WTC11 (cell line): ENCODE results near the gene DBX1. TPM values are rescaled to one million over a fixed set of nuclear protein-coding genes. Genes with fewer than 3 reads are reported as not detected.

Source experiments
- ATAC-seq: fragments of 200-7000 bp; cut with Tn5 transposase; 2 replicates; pipeline ENCODE4 v1.10.0; 2021; ENCODE audit warnings: mild to moderate bottlenecking, moderate library complexity
- CTCF ChIA-PET: fragments of 300-600 bp; sonication (Branson Sonifier 250); formaldehyde crosslinking; loops from one replicate; lab custom pipeline; 2021; ENCODE audit warnings: antibody characterized with exemption; lab: Charles Lee
- POLR2A ChIA-PET: fragments of 350-600 bp; sonication (Branson Sonifier 250); formaldehyde crosslinking; loops from one replicate; lab custom pipeline; 2021; ENCODE audit warnings: antibody characterized with exemption; lab: Charles Lee
- DNase-seq: peaks from one replicate; pipeline ENCODE4 v3.0.0; 2021; ENCODE audit warnings: low spot score
- H3K27ac Mint-ChIP-seq: 2 replicates; pipeline ENCODE4 v1.8.0; 2021; ENCODE audit warnings: mixed read lengths
- H3K27me3 Mint-ChIP-seq: 2 replicates; pipeline ENCODE4 v1.8.0; 2021; ENCODE audit warnings: low read depth, mild to moderate bottlenecking, moderate library complexity, mixed read lengths
- H3K36me3 Mint-ChIP-seq: 2 replicates; pipeline ENCODE4 v1.8.0; 2021; ENCODE audit warnings: mixed read lengths
- H3K4me1 Mint-ChIP-seq: 2 replicates; pipeline ENCODE4 v1.8.0; 2022; ENCODE audit warnings: mixed read lengths
- H3K4me3 Mint-ChIP-seq: 2 replicates; pipeline ENCODE4 v1.8.0; 2021; ENCODE audit warnings: mild to moderate bottlenecking, moderate library complexity, mixed read lengths
- H3K9me3 Mint-ChIP-seq: 2 replicates; pipeline ENCODE4 v1.8.0; 2021; ENCODE audit warnings: mixed read lengths
- CREB1 ChIP-seq: sonication (generic); formaldehyde crosslinking; IDR thresholded peaks from 2 replicates; pipeline ENCODE4 v1.8.0; 2023; ENCODE audit warnings: mild to moderate bottlenecking, missing genetic modification reagents
- GRHL2 ChIP-seq: fragments of 250-450 bp; sonication (Bioruptor Pico); IDR thresholded peaks from 2 replicates; pipeline ENCODE4 v1.8.0; 2022; ENCODE audit warnings: mild to moderate bottlenecking, moderate library complexity; ENCODE audit not compliant: insufficient replicate concordance, severe bottlenecking
- KAT7 ChIP-seq: sonication (generic); formaldehyde crosslinking; IDR thresholded peaks from 2 replicates; pipeline ENCODE4 v1.8.1; 2023; ENCODE audit warnings: missing genetic modification reagents, mild to moderate bottlenecking, borderline replicate concordance
- NFE2L1 ChIP-seq: sonication (generic); formaldehyde crosslinking; IDR thresholded peaks from 2 replicates; pipeline ENCODE4 v1.8.1; 2023; ENCODE audit warnings: missing genetic modification reagents
- NR1H2 ChIP-seq: sonication (generic); formaldehyde crosslinking; IDR thresholded peaks from 2 replicates; pipeline ENCODE4 v1.9.0; 2021; ENCODE audit warnings: mild to moderate bottlenecking, moderate library complexity, missing genetic modification reagents
- RELA ChIP-seq: sonication (generic); formaldehyde crosslinking; IDR thresholded peaks from 2 replicates; pipeline ENCODE4 v1.8.1; 2022; ENCODE audit warnings: missing genetic modification reagents, mild to moderate bottlenecking, borderline replicate concordance
- SOX15 ChIP-seq: fragments of 250-450 bp; sonication (Bioruptor Pico); IDR thresholded peaks from 2 replicates; pipeline ENCODE4 v1.9.0; 2021; ENCODE audit warnings: mild to moderate bottlenecking
- SP1 ChIP-seq: sonication (generic); formaldehyde crosslinking; conservative IDR thresholded peaks from 2 replicates; pipeline ENCODE4 v1.8.1; 2022; ENCODE audit warnings: missing genetic modification reagents
- TCF7 ChIP-seq: sonication (generic); formaldehyde crosslinking; IDR thresholded peaks from 2 replicates; pipeline ENCODE4 v1.8.0; 2022; ENCODE audit warnings: mild to moderate bottlenecking, low read depth, missing genetic modification reagents, moderate library complexity
- TEAD4 ChIP-seq: sonication (generic); formaldehyde crosslinking; IDR thresholded peaks from 2 replicates; pipeline ENCODE4 v1.8.0; 2022; ENCODE audit warnings: mild to moderate bottlenecking, missing genetic modification reagents
- ZBTB21 ChIP-seq: sonication (generic); formaldehyde crosslinking; IDR thresholded peaks from 2 replicates; pipeline ENCODE4 v1.8.1; 2023; ENCODE audit warnings: mild to moderate bottlenecking, missing genetic modification reagents, borderline replicate concordance
- ZNF121 ChIP-seq: sonication (generic); formaldehyde crosslinking; IDR thresholded peaks from 2 replicates; pipeline ENCODE4 v1.8.0; 2023; ENCODE audit warnings: missing genetic modification reagents
- total RNA-seq: library from RNA; stranded (reverse); gene quantifications from 3 replicates; pipeline ENCODE4 v1.2.3, GENCODE V29; 2021
- TF ChIP-seq, protein P1 (sequence below): sonication (generic); formaldehyde crosslinking; IDR thresholded peaks from 2 replicates; pipeline ENCODE4 v1.8.0; 2022; ENCODE audit warnings: mild to moderate bottlenecking, missing genetic modification reagents
- TF ChIP-seq, protein P2 (sequence below): sonication (generic); formaldehyde crosslinking; conservative IDR thresholded peaks from 2 replicates; pipeline ENCODE4 v1.8.1; 2022; ENCODE audit warnings: mild to moderate bottlenecking, missing genetic modification reagents
- TF ChIP-seq, protein P3 (sequence below): fragments of 200-600 bp; IDR thresholded peaks from 2 replicates; pipeline ENCODE4 v1.8.0; 2022; ENCODE audit warnings: antibody characterized with exemption
- TF ChIP-seq, protein P4 (sequence below): fragments of 250-450 bp; sonication (Bioruptor Pico); conservative IDR thresholded peaks from 2 replicates; pipeline ENCODE4 v1.9.0; 2021; ENCODE audit warnings: mild to moderate bottlenecking

Gene DBX1
- total RNA-seq, 1 experiment from 2014 or later: 0.24 TPM

DNA sequence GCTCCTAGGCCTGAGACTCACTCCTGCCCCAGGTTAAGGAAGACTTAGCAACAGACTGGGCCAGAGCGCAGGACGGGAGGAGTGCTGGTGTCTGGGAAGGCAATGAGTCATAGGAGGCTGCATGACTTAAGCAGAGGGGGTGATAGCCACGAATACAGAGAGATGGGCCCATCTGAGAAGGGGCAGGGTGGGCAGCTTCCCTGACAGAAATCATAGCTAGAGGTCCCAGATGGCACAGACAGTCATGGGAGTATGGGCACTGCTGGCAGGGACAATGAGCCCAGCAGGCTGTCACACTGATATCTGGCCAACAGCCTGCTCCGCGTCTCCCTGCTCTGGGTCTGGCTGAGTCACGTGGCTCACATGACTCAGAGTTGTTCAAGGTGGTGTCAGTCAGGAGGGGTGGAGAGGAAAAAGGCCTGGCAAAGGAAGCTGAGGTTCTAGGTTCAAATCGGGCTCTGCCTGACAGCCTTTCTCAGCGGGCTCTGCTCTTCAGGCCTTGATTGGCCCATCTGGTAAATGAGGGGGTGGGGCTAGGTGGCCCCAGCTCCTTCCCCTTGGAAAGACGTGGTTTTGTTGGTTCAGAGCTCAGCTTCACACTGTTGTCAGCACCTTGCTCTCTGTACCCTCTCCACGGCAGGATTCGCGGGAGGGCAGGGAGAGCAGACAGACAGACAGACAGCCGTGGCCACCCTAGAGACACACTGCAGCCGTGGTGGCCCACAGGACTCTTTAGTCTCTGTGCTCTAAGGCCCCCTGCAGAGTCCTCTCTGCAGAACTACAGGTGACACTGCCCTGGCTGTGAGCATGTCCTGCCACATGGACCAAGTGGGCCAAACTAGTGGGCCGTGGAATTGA is 47.8 kb downstream of the DBX1 start:
- POLR2A ChIA-PET: no interaction called here

DNA sequence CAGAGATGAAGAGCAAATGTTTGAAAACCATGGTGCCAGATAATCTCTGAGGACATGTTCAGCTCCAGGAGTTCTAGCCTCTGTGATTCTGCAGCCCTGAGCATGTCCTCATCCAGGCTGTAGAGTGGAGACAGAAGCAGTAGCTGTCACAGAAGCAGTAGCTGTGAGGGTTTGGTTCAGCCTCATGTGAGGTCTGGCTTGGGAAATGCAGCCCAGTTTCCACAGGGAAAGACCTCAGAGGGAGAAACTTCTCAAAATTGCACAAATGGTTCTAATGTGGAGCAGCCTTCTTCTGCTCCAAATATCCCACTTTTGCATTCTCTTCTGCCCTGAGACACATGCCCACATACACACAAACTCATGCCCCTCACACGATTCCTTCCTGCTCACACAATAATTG is 48.4 kb downstream of the DBX1 start:
- TF ChIP-seq CREB1 (CRISPR knock-in tag): no peak
- H3K36me3 Mint-ChIP-seq: peaks cover 35% of the 10 kb centered on the region
- no peak overlapping the region for H3K4me3 Mint-ChIP-seq
- ChIA-PET POLR2A (no interaction called here), CTCF (interaction anchor here (1.6 to 1.8 kb wide), 2 partner anchors 16 to 21 kb away, joined by 4 to 6 read pairs; no protein-coding TSS in a partner anchor)
- H3K9me3 Mint-ChIP-seq: no peaks in the 10 kb centered on the region
- H3K27me3 Mint-ChIP-seq: no peaks in the 10 kb centered on the region
- H3K27ac Mint-ChIP-seq: peak overlapping the region; percentile 46; the same call in 1 of the 2 replicates
- ATAC-seq (no peak), DNase-seq (no peak)
- no peaks in the 10 kb centered on the region; the same call in 1 of the 2 replicates for H3K4me1 Mint-ChIP-seq

More for the DNA sequence above, 47.8 kb downstream of the DBX1 start:
- H3K27ac Mint-ChIP-seq: peak overlapping the region; percentile 46; the same call in 1 of the 2 replicates
- no peaks in the 10 kb centered on the region for H3K27me3 Mint-ChIP-seq
- no peaks in the 10 kb centered on the region for H3K9me3 Mint-ChIP-seq
- CTCF ChIA-PET: interaction anchor here (0.7 to 1.8 kb wide), 3 partner anchors 16 to 177 kb away, joined by 3 to 6 read pairs (median 4); no protein-coding TSS in a partner anchor
- H3K4me3 Mint-ChIP-seq: no peak overlapping the region
- ATAC-seq: no peak
- H3K36me3 Mint-ChIP-seq: peaks cover 37% of the 10 kb centered on the region
- no peak for DNase-seq
- TF ChIP-seq ZBTB21: no peak
- TF ChIP-seq, protein P1, sequence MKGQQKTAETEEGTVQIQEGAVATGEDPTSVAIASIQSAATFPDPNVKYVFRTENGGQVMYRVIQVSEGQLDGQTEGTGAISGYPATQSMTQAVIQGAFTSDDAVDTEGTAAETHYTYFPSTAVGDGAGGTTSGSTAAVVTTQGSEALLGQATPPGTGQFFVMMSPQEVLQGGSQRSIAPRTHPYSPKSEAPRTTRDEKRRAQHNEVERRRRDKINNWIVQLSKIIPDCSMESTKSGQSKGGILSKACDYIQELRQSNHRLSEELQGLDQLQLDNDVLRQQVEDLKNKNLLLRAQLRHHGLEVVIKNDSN (CRISPR knock-in tag): no peak
- TF ChIP-seq, all 79 proteins: peak for 0
- no peaks in the 10 kb centered on the region; the same call in 1 of the 2 replicates for H3K4me1 Mint-ChIP-seq

DNA sequence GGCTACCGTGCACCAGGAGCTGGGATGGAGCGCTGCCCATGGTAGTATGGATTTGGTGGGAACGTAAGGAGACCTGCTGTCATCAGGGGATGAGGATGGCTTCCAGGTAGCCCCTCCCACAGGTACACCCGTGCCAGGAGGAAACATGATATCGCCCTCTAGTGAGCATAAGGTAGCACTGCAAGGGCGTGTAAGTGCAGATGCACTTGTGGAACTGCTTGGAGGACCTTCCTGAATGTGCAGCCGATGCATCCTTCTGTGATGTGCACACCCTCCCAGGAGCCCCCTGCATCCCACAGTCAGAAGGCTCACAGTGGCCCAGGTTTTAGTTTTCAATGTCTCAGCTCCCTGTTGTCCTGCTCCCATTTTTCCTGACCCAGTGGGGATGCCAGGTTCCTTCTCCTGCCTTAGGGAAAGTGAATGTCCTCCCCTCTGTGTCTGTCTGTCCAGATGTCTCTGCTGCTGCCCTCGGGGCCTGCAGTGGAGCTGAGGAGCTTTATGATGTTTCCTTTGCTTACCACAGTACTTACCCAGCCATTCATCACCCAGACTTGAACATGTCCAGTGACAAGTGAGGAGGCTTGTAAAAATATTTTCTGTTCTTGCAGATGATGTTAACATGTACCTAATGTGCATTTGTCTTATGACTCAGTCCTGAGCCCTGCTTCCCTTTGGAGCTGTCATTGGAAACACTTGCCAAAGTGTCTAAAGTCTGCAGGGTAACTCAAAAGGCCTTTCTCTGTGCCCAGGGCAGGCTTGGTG is 49.2 kb downstream of the DBX1 start:
- DNase-seq (peak; percentile 83), ATAC-seq (peak; percentile 96)
- Mint-ChIP-seq H3K36me3 (peaks cover 32% of the 10 kb centered on the region), H3K9me3 (no peaks in the 10 kb centered on the region), H3K27me3 (no peaks in the 10 kb centered on the region), H3K4me3 (no peak overlapping the region), H3K4me1 (no peaks in the 10 kb centered on the region; the same call in 1 of the 2 replicates), H3K27ac (no peak overlapping the region)
- TF ChIP-seq, protein P2, sequence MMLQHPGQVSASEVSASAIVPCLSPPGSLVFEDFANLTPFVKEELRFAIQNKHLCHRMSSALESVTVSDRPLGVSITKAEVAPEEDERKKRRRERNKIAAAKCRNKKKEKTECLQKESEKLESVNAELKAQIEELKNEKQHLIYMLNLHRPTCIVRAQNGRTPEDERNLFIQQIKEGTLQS (CRISPR knock-in tag): no peak
- TF ChIP-seq, protein P3, sequence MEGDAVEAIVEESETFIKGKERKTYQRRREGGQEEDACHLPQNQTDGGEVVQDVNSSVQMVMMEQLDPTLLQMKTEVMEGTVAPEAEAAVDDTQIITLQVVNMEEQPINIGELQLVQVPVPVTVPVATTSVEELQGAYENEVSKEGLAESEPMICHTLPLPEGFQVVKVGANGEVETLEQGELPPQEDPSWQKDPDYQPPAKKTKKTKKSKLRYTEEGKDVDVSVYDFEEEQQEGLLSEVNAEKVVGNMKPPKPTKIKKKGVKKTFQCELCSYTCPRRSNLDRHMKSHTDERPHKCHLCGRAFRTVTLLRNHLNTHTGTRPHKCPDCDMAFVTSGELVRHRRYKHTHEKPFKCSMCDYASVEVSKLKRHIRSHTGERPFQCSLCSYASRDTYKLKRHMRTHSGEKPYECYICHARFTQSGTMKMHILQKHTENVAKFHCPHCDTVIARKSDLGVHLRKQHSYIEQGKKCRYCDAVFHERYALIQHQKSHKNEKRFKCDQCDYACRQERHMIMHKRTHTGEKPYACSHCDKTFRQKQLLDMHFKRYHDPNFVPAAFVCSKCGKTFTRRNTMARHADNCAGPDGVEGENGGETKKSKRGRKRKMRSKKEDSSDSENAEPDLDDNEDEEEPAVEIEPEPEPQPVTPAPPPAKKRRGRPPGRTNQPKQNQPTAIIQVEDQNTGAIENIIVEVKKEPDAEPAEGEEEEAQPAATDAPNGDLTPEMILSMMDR: peak; percentile 98
- CTCF ChIA-PET: interaction anchor here (0.5 to 1.6 kb wide), 5 partner anchors 17 to 279 kb away, joined by 3 to 7 read pairs (median 4); no protein-coding TSS in a partner anchor
- POLR2A ChIA-PET: no interaction called here

DNA sequence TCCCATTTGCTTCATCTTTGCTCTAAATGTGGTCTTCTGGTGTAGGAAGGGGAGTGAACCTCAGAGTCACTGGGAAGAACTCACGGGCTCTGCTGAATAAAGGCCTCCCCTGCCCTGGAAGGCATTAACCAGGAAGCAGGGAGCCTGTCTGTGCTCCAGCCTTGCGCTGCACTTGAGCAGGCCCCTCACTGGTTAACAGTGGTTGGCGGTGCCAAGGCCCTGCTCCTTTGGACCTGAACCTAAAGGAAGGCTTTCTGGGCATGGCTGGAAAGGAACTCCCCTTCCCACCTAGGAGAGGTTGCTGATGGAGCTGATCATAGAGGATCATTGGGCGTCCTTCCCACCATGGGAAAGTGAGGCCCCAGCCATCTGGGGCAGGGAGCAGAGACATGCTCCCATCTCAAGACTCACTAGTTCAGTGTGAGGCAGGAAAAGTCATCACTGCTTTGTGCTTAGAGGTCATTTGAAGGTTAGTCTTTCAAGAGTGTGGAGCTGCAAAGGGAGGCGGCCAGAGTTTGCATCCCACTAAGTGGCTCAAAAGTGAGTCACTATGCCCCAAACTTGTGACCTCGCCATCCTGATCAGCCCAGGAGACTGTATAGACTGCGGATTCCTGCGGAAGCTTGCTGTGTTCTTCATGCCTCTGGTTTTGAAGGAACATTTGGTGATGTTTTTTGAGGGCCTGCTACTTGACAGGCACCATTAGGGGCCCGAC is 50.4 kb downstream of the DBX1 start:
- Mint-ChIP-seq H3K27me3 (no peaks in the 10 kb centered on the region), H3K4me3 (no peak overlapping the region)
- no peak for DNase-seq
- no peak for TF ChIP-seq RELA (CRISPR knock-in tag)
- TF ChIP-seq, protein P2 (CRISPR knock-in tag): no peak
- TF ChIP-seq ZNF121 (CRISPR knock-in tag): no peak
- TF ChIP-seq, protein P4, sequence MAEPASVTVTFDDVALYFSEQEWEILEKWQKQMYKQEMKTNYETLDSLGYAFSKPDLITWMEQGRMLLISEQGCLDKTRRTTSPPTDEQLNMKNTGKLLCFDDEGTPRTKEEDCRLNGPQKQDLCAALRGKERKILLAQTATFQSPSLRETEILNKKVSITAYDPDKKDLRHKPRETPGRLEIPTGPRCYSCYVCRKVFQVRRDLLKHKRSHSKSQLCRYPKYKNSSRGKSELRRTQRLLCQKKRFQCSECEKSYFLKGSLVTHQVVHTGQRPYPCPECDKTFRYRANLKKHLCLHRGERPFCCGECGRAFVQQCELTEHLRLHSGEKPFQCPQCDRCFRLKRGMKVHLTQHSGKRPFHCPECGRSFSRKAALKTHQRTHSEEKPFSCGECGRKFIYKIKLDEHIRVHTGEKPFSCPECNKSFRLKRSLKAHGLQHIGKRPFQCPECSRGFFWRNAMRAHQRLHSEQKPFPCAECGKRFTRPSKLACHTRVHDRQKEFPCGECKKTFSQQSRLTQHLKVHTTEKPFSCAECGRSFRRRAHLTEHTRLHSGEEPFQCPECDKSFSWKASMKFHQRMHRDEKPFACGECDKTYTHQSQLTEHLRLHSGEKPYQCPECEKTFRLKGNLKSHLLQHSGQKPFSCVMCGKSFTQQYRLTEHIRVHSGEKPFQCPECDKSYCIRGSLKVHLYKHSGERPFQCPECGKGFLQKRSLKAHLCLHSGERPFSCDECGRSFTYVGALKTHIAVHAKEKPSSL (CRISPR knock-in tag): no peak
- no peak for TF ChIP-seq TCF7 (CRISPR knock-in tag)
- no peak for TF ChIP-seq NFE2L1
- no peak for TF ChIP-seq KAT7
- no peak for TF ChIP-seq NR1H2
- TF ChIP-seq SOX15 (CRISPR knock-in tag): no peak
- TF ChIP-seq TEAD4 (CRISPR knock-in tag): no peak
- no peak for TF ChIP-seq GRHL2 (CRISPR knock-in tag)
- no peak for TF ChIP-seq SP1
- TF ChIP-seq, all 79 proteins: peak for 0
- Mint-ChIP-seq H3K4me1 (no peaks in the 10 kb centered on the region; the same call in 1 of the 2 replicates), H3K9me3 (no peaks in the 10 kb centered on the region), H3K36me3 (peaks cover 35% of the 10 kb centered on the region), H3K27ac (no peak overlapping the region)
- ATAC-seq: no peak
- POLR2A ChIA-PET: no interaction called here
- CTCF ChIA-PET: interaction anchor here (1.0 to 1.5 kb wide), 3 partner anchors 18 to 176 kb away, joined by 3 to 7 read pairs (median 4); no protein-coding TSS in a partner anchor
